ENCODE results near the gene MRAS. TPM values are rescaled to one million over a fixed set of nuclear protein-coding genes. Genes with fewer than 3 reads are reported as not detected.
"Not testable (repeated sequence)": the region's sequence is repeated elsewhere in the genome, so short reads cannot be mapped to it uniquely, and the experiment has no call there.

MRAS gene
- total RNA-seq, 2 donors from 2014 or later: 174 to 288 TPM

DNA sequence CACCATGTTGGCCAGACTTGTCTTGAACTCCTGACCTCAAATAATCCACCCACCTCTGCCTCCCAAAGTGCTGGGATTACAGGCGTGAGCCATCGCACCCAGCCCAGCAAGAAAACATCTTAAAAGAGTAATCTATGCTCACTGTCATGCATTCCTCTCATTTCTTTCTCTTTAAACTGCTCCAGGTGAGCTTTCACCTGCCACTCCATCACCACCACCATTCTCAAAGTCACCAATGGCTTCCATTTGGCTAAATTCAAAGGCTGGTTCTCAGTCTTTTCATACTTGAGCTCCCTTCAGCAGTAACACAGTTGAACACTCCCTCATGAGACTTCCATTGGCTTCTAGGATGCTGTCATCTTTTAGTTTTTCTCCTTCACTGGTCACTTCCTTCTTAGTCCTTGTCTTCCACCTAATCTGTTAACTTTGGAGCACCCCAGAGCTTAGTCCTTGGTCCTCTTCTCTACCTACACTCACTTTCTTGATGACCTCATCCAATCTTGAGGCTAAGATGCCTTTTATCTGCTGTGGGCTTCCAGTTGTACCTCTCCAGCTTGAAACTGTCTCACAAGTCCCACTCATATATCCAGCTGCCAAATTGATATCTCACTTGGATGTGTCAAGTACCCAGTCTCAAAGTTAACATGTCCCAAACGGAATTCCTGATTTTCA lies 59.0 kb downstream of the MRAS start:
- no peak for DNase-seq (ENCODE audit: low spot score)
- H3K4me1 ChIP-seq: peaks cover 0 to 9% of the 10 kb centered on the region in 2 donors
- H3K36me3 ChIP-seq: peaks cover 35% of the 10 kb centered on the region
- no peak overlapping the region for H3K4me3 ChIP-seq
- TF ChIP-seq, protein P1, sequence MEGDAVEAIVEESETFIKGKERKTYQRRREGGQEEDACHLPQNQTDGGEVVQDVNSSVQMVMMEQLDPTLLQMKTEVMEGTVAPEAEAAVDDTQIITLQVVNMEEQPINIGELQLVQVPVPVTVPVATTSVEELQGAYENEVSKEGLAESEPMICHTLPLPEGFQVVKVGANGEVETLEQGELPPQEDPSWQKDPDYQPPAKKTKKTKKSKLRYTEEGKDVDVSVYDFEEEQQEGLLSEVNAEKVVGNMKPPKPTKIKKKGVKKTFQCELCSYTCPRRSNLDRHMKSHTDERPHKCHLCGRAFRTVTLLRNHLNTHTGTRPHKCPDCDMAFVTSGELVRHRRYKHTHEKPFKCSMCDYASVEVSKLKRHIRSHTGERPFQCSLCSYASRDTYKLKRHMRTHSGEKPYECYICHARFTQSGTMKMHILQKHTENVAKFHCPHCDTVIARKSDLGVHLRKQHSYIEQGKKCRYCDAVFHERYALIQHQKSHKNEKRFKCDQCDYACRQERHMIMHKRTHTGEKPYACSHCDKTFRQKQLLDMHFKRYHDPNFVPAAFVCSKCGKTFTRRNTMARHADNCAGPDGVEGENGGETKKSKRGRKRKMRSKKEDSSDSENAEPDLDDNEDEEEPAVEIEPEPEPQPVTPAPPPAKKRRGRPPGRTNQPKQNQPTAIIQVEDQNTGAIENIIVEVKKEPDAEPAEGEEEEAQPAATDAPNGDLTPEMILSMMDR (IDR thresholded peaks at IDR 0.05): no peak
- H3K27me3 ChIP-seq: no peaks in the 10 kb centered on the region
- H3K9me3 ChIP-seq: no peaks in the 10 kb centered on the region
- H3K27ac ChIP-seq: peak overlapping the region in 1 of 2 donors; percentile 2

DNA sequence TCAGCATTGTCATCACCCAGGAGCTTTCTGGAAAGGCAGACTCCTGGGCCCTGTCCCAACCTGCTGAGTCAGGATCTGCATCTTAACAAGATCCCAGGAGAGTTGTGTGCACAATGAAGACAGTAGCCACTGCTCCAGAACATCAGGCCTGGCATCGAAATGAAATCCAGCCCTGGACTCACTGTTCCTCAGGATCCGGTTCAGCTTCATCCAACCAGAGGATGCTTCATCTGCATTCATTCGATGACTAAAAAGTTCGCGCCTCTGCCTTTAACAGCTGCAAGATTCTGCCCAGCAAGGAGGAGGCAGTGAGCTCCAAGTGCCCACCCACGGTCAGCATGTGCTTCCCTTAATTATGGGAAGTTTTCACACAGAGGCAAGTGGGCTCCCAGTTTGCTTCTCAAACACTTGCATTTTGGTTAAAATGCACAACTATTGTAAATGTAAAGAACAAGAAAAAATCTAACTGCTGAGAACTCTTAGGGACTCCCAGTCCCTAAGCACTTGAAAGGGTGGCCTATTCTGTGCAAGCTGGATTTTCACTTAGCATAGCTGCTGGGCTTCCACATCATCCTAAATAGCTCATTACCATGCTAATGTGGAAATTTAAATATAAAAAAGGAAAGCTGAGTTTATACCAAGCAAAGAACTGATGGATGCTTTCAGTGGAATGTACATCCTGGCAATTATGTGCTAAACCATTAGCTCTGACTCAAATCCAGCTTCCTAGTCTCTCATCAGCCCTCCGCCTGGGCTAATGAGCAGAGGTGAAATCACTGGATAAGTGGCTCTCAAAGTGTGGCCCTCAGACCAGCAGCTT lies 60.6 kb downstream of the MRAS start:
- no peaks in the 10 kb centered on the region for H3K27me3 ChIP-seq
- DNase-seq (ENCODE audit: low spot score): no peak
- no peak overlapping the region for H3K4me3 ChIP-seq
- peaks cover 19% of the 10 kb centered on the region for H3K36me3 ChIP-seq
- H3K9me3 ChIP-seq: no peaks in the 10 kb centered on the region
- H3K27ac ChIP-seq: peak overlapping the region in 1 of 2 donors; percentile 6
- peaks cover 0 to 20% of the 10 kb centered on the region in 2 donors for H3K4me1 ChIP-seq
- TF ChIP-seq, protein P1 (IDR thresholded peaks at IDR 0.05): no peak

DNA sequence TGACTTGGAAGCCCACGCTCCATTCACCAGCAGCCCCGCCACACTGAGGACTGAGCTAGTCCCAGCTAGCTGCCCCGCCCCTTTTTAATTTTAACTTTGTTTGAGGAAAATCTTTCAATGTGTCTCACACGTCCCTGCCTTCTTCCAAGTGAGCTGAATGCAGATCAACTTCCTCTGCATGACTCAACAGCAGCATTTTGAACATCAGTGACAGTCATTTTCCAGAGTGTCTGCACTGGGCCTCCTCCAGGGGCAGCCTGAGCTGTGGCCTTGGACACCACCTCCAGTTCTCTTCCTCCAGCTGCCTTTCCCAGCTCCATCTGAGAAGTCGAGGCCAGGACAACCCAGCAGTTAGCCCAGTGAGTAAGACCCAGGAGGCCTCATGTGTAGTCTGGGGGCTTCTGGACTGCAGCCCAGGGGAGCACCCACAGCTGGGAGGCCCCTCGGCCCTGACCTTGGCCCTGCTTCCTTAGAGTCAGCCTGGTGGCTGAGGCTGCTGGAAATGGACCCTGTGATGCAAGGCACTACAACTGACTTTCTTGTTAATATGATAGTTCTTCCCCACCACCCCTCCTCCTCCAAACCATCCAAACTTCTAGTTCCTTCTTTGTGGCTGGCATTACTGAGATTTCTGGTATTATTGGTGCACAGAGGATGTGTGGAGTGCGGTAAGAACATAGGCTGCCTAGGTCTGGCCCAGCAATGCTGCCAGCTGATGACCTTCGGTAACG lies 64.6 kb downstream of the MRAS start:
- DNase-seq (ENCODE audit: low spot score): no peak
- Histone ChIP-seq H3K27ac (no peak overlapping the region), H3K9me3 (no peaks in the 10 kb centered on the region), H3K36me3 (no peaks in the 10 kb centered on the region), H3K4me3 (no peak overlapping the region), H3K4me1 (peaks cover 0 to 24% of the 10 kb centered on the region in 2 donors), H3K27me3 (no peaks in the 10 kb centered on the region)
- TF ChIP-seq, protein P1 (IDR thresholded peaks at IDR 0.05): no peak

DNA sequence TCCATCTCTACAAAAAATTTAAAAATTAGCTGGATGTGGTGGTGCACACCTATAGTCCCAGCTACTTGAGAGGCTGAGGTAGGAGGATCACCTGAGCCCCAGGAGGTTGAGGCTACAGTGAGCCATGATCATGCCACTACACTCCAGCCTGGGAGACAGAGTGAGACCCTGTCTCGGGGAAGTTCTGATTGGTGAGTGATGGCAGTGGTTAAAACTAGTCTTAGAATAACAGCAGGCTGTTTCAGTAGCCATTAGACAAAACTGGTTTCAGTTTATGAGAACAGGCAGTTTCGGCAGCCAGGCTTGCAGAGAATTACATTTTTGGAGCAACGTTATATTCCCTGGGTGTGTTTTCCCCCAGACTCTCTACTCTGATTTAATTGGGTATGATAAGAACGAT lies 67.9 kb downstream of the MRAS start:
- H3K4me3 ChIP-seq; H3K9me3 ChIP-seq; H3K36me3 ChIP-seq; DNase-seq (ENCODE audit: low spot score); H3K27me3 ChIP-seq; H3K27ac ChIP-seq: not testable (repeated sequence)
- H3K4me1 ChIP-seq: peaks cover 0 to 17% of the 10 kb centered on the region in 2 donors

DNA sequence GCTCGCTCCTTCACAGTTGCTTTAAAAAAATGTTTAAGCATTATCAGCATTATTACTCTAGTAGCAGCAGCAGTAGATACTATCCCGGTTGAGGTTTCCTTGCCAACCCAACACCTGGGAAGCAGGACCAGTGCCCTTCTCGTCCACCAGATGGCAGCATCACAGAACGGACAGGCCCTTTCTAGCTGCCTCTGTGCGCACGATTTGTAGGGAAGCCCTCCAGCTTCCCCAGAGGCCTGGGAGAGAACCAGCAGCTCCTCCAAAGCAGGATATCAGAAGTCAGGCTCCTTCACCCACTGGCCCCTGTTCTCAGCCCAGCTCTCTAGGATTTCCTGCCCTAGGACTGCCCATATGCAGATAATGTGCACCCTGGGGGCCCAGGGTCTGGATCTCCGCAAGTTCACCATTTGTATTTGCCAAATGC lies 69.2 kb downstream of the MRAS start:
- peaks cover 0 to 14% of the 10 kb centered on the region in 2 donors for H3K4me1 ChIP-seq
- TF ChIP-seq, protein P1 (IDR thresholded peaks at IDR 0.05): peak; percentile 91 to 93
- H3K27ac ChIP-seq: no peak overlapping the region
- peak; percentile 80 for DNase-seq (ENCODE audit: low spot score)
- H3K27me3 ChIP-seq: no peaks in the 10 kb centered on the region
- H3K4me3 ChIP-seq: no peak overlapping the region
- no peaks in the 10 kb centered on the region for H3K9me3 ChIP-seq
- no peaks in the 10 kb centered on the region for H3K36me3 ChIP-seq
